NCI-H1105 treated with DMSO at 0.1 percent for 48 hours (cell line): ENCODE data around the gene NTN1.
"Not testable (repeated sequence)": the region's sequence is repeated elsewhere in the genome, so short reads cannot be mapped to it uniquely, and the experiment has no call there.

Source experiments
- DNase-seq: peaks from one replicate; lab custom pipeline; 2025; lab: John Stamatoyannopoulos, UW

The NTN1 gene

DNA sequence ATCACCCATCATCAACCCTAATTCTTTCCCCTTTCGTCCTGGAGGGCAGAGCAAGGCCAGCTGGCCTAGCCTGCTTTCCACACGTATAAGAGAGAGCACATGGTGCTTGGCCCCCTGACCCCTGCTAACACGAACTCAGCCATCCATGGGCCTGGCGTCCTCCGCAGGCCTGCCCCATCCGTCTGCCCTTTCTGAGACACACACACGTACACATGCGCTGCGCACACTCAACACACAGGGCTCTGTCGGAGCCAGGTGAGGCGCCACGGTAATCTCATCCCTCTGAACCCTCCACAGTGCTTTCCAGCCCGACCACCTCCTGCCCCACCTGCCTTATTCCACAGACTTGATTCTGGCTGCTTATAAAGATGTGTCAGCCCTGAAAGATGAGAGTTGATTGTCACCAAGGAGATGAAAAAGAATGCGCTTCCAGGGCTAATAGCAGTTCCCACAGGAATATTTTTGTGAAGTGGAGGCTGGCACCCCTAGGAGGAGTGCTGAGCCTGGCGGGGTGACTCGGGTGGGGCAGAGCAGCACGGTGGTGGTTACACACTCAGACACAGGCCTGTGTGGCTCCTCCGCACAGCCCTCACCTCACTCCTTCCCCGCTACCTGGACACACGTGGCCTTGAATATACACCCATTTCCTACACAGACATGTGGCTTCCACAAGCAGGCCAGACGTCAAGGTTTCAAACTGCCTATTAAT, 228.1 kb downstream of the NTN1 start:
- no peak for DNase-seq

DNA sequence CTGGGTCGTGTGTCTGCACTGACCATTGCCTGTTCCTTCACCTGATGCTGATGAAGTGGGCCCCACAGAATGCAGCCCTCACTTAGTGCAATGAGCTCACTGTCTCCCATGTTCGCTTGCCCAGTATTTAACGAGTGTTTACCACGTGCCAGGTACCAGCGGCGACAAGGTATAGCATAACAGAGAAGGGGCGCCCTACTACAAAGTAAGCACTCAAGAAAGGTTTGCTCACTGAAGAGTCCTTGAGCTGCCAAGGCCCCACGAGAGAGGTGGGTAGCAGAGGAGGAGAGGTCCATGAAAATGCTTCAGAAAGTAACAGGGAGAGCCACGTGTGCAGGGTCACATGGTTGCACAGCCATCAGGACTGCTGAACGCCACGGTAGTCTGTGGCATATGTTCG, 230.0 kb downstream of the NTN1 start:
- no peak for DNase-seq

DNA sequence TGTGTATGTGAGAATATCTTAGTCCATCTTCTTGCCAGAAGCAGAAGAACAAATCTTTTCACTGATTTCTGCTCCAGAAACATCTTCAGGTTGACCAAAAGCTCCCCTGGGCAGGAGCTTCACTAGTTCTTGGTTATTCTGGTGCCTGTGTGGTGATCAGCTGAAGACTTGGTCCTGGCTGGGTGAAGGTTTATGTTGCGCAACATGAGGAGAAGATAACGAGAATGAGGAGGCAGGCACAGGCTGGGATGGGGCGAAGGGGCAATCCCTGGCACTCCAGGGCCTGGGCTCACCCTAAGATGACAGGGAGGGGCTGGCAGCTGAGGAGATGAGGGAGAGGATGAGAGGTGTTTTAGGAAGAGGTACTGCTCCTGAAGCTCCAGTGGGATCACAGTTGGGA, 232.0 kb downstream of the NTN1 start:
- DNase-seq, result no peak

DNA sequence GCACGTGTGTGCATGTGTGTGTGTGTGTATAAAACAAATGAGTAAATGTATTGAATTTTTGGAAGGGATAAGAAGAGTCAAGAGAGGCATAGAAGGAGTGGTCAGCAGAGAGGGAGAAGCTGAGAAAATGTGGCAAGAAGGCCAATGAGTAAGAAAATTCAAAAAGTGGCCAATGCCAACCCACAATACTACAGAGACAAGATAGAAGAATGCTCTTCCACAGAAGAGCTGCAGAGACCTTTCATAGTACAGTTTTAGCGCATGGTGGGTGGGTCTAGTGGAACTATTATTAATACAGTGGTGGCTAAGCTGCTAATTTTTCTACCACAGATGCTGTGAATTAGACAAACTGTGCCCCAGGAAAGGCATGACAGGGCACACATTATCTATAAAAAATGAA, 233.5 kb downstream of the NTN1 start:
- no peak for DNase-seq

DNA sequence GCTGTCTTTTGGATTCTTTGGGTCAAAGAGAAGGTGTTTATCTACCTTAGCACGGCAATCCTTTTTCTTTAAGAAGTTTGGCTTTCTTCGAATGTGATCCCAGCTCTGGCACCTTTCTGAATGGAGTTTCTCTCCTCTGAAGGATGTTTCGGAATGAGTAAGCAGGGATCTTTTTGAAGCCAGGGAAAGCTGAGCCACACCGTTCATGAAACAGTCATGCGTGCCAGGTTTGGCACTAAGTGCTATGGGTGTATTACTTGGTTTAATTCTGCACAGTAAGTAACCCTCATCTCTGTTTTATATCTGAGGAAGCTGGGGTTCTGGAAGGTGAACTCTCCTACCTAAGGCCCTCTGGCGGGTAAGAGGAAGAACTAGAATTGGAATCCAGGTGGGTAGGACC, 234.5 kb downstream of the NTN1 start:
- DNase-seq, result no peak

DNA sequence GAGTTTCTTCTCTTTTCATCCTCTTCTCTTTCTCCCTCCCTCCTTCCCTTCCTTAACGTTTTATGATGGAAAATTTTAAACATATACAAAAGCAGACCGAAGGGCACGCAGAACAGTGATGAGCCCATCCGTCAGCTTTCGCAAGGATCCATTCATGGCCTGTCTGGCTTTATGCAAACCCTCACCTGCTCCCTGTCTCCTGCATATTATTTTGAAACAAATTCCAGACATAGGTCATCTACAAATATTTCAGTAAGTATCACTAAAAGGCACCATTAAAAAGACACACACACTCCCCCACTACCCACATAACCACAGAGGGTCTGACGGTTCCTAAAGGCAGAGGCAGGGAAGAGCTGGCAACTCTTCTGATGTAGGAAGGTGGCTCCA, 235.0 kb downstream of the NTN1 start:
- no peak for DNase-seq

DNA sequence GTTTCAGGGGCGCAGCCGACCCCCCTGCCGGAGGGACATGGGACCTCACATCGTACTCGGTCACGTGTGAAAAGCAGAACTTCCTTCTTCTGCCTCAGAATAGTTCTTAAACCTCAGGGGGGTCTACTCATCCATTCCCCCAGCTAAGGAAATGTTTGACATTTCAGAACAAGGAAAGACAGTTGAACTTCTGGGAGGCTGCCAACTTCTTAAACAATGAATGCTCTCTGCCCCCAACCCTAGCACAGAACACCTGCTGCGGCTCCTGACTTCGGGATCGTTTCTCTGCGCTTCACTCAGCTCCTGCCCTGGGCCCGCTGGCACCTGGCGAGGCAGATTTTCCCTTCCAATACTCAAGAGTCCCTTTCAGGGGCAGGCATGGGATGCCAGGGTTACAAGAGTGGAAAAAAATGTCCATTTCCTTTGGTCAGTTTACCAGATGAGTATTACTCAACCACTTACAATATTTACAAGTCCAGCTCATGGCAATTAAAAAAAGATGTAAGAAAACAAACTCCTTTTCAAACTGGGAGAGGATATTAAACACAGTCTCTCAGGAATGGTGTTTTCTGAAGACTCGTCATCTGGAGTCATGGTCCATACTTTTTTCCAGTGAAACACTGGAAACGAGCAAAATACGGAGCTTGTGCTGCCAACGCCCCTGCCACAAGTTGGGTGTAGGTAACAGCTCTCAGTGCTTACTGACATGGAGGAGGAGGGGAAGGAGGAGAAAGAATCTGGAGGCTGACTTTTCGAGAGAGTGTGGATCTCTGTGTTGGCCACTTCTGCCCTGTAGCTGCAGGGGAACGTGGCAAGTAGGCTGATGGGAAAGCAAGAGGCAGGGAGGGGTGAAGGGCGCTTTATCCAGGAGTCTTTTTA, 235.7 kb downstream of the NTN1 start:
- peak; percentile 90 for DNase-seq

DNA sequence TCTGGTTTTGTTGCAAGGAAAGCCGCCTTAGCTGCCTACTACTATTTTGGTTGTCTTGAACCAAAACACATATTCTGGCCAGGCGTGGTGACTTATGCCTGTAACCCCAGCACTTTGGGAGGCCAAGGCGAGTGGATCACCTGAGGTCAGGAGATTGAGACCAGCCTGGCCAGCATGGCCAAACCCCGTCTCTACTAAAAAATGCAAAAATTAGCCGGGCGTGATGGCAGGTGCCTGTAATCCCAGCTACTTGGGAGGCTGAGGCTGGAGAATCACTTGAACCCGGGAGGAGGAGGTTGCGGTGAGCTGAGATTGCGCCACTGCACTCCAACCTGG, 236.3 kb downstream of the NTN1 start:
- DNase-seq, result not testable (repeated sequence)

DNA sequence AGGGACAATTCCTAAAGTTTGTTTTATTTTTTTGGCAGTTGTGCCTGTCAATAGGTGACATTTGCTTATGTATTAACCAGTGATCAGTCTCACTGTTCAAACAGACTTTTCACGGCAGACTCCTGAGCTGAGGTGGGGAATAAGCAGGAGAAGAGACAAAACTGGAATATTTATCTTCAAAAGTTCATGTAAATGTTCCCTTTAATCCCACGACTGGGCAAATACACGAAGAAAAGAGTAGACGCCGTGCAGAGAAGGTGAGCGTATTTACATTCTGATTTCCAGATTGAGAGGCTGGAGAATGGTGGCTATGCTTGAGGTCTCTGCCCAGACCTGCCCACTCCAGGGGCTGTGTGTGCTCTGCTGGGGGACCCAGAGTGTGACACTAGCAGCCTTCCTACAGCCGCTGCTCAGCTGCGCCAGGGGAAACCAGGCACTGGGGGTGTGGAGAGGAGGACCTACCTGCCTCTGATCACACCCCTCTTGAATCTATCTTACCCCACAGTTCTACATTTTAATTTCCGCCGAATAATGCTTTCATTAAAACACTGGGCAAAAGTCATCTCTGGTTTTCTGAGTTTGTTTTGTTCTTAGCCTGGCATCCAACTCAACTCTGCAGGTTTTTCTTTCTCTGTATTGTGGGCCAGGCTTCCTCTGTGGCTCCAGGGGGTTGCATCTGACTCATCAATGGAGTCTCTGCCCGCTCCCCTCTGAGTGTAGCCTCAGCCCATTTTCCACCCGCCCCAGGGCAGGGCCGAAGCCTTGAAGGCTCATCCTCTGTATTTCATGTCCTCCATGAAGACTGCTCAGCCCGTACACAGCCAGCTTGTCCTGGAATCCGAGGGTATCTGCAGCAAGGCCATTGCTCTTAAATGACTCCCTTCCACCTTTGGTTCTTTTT, 237.1 kb downstream of the NTN1 start:
- DNase-seq, result peak; percentile 83

DNA sequence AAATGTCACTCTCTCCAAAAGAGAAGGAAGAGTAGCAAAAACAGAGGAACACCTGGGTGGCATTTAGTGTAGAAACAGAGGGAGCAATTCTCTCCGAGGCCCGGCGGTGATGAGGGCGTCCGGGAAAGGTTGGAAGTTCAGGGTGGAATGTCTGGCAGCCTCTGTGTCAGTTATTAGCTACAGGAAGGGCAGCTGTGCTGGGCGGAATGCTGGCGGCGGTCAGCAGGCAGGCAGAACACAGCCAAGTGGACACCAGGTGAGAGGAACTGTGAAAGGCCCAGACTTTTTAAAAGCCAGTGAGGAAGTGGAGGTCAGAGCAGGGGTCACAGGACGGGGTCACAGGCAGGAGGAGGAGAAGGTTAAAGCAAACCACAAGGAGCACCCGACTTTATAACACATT, 238.1 kb downstream of the NTN1 start:
- DNase-seq, result no peak

DNA sequence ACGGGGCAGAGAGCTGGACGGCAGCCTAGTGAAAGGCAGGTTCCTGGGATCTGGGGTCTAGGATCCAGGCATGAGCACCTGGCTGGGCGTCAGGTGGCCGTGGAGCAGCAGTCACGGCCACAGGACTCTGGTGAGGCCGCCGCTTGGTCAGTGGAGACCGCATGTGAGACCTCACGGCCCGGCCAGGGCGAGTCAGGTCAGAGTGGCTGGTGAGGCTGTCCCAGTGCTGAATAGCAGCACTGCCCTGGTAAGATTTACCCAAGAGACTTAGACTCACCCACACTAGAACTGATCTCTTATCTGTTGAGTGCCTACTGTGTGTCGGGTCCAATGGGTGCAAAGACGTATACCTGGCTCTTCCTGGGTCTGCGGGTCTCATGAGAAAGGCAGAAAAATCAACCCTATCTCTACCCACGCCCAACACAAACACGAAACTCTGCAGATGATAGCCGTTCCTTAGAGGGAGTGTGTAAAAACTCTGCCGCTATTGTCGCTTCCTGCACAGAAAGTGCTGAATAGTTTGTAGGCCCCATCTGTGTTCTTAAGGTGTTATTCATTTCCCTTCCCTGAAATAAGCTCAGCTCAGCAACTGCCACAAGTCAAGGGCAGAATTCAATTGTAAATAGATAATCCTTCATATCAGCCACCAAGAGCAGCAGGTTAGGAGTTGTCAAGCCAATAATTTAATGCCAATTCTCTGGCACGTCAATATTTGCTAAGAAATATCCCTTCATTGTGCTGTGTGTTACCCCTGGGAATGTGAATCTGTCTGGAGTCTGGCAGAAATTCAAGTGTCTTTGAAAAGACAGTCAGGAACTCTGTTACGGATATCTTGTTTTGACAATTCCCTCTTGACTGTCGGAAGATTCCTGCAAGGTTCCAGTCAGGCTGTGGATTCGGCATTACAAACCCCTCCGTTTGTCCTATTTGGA, 240.0 kb downstream of the NTN1 start:
- DNase-seq, result peak; percentile 4

DNA sequence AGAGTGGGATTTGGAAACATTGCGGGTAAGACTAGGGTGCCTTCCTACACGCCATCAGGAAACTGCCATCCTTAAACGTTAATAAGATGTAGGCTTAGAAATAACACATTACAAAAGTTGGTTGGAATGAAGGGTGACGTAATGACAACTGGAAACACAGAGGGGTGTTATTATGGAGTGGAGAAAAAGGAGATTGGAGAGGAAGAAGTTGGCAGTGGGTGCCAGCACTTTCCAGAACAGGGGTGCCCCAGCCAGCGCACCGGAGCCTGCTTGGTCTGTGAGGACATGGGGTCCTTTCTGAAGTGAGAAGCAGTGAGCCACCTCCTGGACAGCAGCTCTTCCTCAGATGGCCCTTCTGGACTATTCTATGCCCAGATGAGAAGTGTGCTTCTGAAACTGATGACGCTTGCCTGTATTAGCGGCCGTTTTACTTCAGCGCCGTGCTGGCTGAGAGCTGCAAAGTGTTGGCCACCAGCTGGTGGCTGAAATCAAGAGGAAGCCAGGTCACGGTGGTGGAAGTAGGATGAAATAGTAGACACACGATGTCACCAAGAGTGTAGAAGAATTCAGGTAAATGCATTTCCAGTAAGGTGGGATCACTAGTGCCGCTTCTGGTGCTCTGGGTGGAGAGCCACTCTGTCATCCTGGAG, 244.8 kb downstream of the NTN1 start:
- DNase-seq, result no peak

DNA sequence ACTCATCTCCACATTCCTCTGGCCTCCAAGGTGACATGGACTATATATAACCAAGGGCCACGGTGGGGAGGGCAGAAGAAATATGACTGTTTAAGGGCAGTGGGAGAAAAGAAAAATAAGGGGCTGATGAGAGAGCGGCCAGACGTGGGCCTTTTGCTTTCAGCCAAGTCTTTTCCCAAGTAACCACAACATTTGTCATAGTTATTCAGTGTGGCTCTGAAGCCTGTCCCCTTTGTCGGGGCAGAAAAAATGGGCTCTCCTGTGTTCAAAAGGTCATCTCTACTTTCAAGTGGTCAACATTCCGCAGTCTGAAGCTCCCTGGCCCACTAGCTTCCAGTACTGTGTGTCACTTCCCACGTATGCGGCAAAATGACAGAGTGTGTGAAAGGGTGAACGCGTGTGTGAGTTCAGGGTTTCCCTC, 245.4 kb downstream of the NTN1 start:
- DNase-seq, result no peak

DNA sequence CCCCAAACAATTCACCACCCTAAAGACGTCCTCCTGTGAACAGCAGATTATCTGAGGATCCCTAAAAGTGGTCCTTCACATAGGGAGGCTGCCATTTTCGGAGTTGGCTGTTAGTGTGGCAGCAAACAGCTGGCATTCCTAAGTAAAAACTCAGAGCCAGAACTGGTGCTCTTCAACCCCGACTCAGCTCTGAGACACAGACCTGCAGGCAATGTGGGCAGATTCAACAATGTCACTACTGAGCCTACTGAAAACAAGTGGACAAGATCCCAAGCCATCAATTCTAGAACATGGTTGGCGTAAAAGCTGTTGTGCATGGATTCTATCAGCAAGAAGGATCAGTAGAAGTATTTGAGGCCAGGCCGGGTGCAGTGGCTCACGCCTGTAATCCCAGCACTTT, 247.2 kb downstream of the NTN1 start:
- DNase-seq, result no peak

DNA sequence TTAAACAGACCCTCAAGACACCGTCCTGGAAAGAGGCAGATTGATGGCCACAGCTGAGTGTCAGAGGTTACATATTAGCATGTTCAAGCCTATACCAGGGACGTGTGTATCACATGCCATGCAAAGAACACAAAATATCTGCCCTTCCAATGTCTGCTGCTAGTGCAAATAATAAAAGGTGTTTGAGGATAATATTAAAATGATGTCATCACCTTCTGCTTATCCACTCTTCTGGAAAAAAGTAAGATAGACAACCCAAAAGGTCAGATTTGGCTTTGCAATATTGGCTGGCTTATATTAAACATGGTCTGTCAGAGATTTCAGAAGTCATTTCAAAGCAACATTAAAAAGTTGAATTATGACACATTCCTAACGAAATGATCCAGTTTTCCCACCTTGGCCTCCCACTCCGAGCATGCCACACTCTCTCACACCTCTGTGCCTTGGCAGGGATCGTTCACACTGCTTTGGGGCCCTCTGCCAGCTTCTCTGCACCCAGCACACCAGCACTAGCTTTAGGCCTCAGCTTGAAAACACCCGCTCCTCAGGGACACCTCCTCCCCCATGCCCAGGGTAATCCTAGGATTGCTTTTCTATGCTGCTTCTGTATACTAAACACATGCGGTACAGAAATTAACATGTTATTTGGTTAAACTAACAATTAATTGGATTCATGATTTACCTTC, 248.2 kb downstream of the NTN1 start:
- DNase-seq, result no peak

DNA sequence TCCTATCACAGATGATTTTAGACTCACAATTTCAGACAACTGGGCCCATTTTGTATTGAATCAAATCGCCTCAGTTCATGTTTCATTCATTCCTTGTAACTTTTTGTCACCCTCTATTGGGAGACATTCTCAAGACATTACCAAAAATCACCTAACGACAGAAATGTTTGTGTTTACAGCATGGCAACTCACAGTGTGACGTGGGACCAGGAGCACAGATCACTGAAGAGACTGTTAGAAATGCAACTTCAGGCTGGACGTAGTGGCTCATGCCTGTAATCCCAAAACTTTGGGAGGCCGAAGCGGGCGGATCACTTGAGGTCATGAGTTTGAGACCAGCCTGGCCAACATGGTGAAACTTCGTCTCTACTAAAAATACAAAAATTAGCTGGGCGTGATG, 249.6 kb downstream of the NTN1 start:
- no peak for DNase-seq

DNA sequence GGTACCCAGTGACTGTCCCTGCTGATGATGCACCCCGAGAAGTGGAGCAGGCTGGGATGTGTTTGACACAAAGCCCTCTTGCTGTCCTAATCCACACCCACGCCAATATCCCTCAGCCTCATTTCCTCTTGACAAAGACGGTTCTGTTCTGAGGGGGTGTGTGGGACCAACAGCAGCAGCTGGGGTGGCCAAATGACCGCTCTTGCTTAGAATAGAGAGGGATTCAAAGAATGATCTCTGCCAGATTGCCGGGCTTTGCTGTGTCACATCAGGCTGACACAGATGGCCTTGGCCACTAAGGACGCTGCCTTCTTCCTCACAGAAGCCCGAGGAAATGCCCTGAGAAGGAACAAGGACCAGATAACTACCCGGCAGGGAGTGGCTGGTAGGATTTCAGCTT, 250.7 kb downstream of the NTN1 start:
- DNase-seq, result no peak

DNA sequence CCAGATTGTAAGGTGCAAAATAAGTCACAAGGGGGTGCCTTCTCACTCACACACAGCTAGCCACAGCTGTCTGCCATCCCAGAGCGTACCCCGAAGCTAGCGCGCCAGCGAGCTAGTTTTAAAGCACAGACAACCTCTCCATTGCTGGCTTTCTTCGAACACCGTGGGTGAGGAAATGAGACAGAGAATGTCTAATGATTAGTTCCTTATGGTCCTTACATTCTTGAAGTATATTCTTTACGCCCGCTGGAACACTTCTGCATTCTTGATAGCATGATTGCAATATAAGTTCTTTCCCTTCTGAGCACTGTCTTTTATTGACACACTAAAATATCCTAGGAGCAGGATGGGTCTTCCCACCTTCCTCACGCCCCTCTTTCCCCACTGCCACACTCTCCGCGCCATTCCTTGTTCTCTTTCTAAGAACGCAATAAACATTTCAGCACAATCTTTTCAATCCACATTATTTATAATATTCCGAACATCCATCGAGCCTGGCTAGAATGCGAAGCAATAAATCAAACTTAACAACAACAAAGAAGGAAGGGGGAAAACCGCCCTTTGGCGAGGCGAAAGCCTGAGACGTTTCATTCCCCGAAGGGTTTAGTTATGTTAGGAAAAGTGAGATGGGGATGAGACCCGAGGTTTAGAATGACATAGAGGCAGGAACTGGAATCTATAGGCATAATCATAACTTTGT, 251.3 kb downstream of the NTN1 start:
- no peak for DNase-seq
